Liver (tissue), 3 donors: ENCODE data around the gene PPP4R4.

ENCODE experiments used
- EGR1 ChIP-seq, 2 donors: IDR thresholded peaks; 2 replicates each; pipeline ENCODE4 v1.6.1; 2016 to 2018; ENCODE audit warnings: antibody characterized with exemption in 2 of 2, low read depth in 2 of 2
- FOXA2 ChIP-seq: IDR thresholded peaks from 2 replicates; pipeline ENCODE4 v1.6.1; 2016; ENCODE audit warnings: antibody characterized with exemption
- GABPA ChIP-seq, 2 donors: IDR thresholded peaks in 1 of 2; conservative IDR thresholded peaks in 1 of 2; 2 replicates each; pipeline ENCODE4 v1.6.1; 2016; ENCODE audit warnings: antibody characterized with exemption in 2 of 2, mild to moderate bottlenecking in 1 of 2, moderate library complexity in 1 of 2
- RAD21 ChIP-seq, 2 donors: IDR thresholded peaks; 2 replicates each; pipeline ENCODE4 v1.6.1; 2016; ENCODE audit warnings: antibody characterized with exemption in 2 of 2, mild to moderate bottlenecking in 2 of 2
- TAF1 ChIP-seq: conservative IDR thresholded peaks from 2 replicates; pipeline ENCODE4 v1.6.1; 2016; ENCODE audit warnings: antibody characterized with exemption, mild to moderate bottlenecking
- YY1 ChIP-seq: IDR thresholded peaks from 2 replicates; pipeline ENCODE4 v1.6.1; 2016; ENCODE audit warnings: antibody characterized with exemption, mild to moderate bottlenecking
- TF ChIP-seq, protein P1 (sequence below): fragments of 150-350 bp; IDR thresholded peaks from 2 replicates; pipeline ENCODE4 v1.5.1; 2017; ENCODE audit warnings: improper control_type of control experiment, low read depth, low read length; ENCODE audit not compliant: missing input control
- TF ChIP-seq, protein P2 (sequence below): IDR thresholded peaks from 2 replicates; pipeline ENCODE4 v1.6.1; 2016; ENCODE audit warnings: antibody characterized with exemption
- donor health status: healthy.
- donor health status: healthy.

DNA sequence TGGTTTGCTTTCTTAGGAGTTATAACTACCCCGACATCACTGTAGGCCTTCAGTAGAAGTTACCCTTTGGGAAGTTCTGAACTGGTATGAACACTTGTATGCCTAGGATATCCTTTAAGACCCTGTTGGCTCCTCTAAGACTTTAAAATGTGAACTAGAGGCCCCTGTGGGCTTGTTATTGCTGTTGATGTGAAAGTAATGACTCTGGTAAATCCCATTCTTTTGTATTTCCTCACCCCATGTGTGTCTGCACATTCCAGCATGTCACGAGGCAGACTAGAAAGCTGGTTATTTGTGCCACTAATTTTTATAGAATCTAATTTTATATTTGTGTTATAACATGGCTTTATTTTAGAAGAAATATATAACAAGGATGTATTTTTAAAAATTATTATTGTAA is 70.1 kb downstream of the PPP4R4 start:
- no peak for TF ChIP-seq YY1
- TF ChIP-seq, protein P1, sequence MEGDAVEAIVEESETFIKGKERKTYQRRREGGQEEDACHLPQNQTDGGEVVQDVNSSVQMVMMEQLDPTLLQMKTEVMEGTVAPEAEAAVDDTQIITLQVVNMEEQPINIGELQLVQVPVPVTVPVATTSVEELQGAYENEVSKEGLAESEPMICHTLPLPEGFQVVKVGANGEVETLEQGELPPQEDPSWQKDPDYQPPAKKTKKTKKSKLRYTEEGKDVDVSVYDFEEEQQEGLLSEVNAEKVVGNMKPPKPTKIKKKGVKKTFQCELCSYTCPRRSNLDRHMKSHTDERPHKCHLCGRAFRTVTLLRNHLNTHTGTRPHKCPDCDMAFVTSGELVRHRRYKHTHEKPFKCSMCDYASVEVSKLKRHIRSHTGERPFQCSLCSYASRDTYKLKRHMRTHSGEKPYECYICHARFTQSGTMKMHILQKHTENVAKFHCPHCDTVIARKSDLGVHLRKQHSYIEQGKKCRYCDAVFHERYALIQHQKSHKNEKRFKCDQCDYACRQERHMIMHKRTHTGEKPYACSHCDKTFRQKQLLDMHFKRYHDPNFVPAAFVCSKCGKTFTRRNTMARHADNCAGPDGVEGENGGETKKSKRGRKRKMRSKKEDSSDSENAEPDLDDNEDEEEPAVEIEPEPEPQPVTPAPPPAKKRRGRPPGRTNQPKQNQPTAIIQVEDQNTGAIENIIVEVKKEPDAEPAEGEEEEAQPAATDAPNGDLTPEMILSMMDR = no peak
- TF ChIP-seq GABPA (IDR thresholded peaks at IDR 0.05 in 1 of 2, conservative IDR thresholded peaks at IDR 0.05 in 1 of 2) = no peak
- no peak for TF ChIP-seq RAD21 (IDR thresholded peaks at IDR 0.05)
- TF ChIP-seq TAF1 = no peak
- TF ChIP-seq EGR1 (IDR thresholded peaks at IDR 0.05; ENCODE audit: low read depth in 2 of 2) = no peak
- no peak for TF ChIP-seq FOXA2
- TF ChIP-seq, protein P2, sequence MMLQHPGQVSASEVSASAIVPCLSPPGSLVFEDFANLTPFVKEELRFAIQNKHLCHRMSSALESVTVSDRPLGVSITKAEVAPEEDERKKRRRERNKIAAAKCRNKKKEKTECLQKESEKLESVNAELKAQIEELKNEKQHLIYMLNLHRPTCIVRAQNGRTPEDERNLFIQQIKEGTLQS = no peak
